ENCODE measurements around the gene MKNK1.

MKNK1 gene

GRCh38 chr1:46606255-46606965 lies 2.3 kb upstream of the MKNK1 start:
- no peak overlapping the region for H3K4me3 ChIP-seq (ENCODE audit: control insufficient read depth, low read depth, low read length)
- DNase-seq (ENCODE audit: low read depth) = no peak
- TF ChIP-seq CTCF (IDR thresholded peaks at IDR 0.05; ENCODE audit: control insufficient read depth, insufficient read depth, low read depth, low read length, missing control alignments) = no peak

GRCh38 chr1:46605232-46605631 lies 1.2 kb upstream of the MKNK1 start:
- no peak overlapping the region for H3K4me3 ChIP-seq (ENCODE audit: control insufficient read depth, low read depth, low read length)
- no peak for DNase-seq (ENCODE audit: low read depth)
- TF ChIP-seq CTCF (IDR thresholded peaks at IDR 0.05; ENCODE audit: control insufficient read depth, insufficient read depth, low read depth, low read length, missing control alignments) = no peak

GRCh38 chr1:46603481-46603857 lies 599 bp downstream of the MKNK1 start:
- no peak for DNase-seq (ENCODE audit: low read depth)
- TF ChIP-seq CTCF (IDR thresholded peaks at IDR 0.05; ENCODE audit: control insufficient read depth, insufficient read depth, low read depth, low read length, missing control alignments) = no peak
- peak overlapping the region; percentile 99 for H3K4me3 ChIP-seq (ENCODE audit: control insufficient read depth, low read depth, low read length)

- no peak for DNase-seq (ENCODE audit: low read depth)
- H3K4me3 ChIP-seq (ENCODE audit: control insufficient read depth, low read depth, low read length) = no peak overlapping the region
- TF ChIP-seq CTCF (IDR thresholded peaks at IDR 0.05; ENCODE audit: control insufficient read depth, insufficient read depth, low read depth, low read length, missing control alignments) = no peak
Measured at GRCh38 chr1:46601257-46602007, 2.6 kb downstream of the MKNK1 start.

- no peak overlapping the region for H3K4me3 ChIP-seq (ENCODE audit: control insufficient read depth, low read depth, low read length)
- TF ChIP-seq CTCF (IDR thresholded peaks at IDR 0.05; ENCODE audit: control insufficient read depth, insufficient read depth, low read depth, low read length, missing control alignments) = no peak
- no peak for DNase-seq (ENCODE audit: low read depth)
Measured at GRCh38 chr1:46599059-46599970, 4.8 kb downstream of the MKNK1 start.

GRCh38 chr1:46596846-46597245 lies 7.2 kb downstream of the MKNK1 start:
- H3K4me3 ChIP-seq (ENCODE audit: control insufficient read depth, low read depth, low read length) = no peak overlapping the region
- DNase-seq (ENCODE audit: low read depth) = no peak
- TF ChIP-seq CTCF (IDR thresholded peaks at IDR 0.05; ENCODE audit: control insufficient read depth, insufficient read depth, low read depth, low read length, missing control alignments) = no peak

Measured in AG09309 (cell line).